ENCODE measurements around the gene HESX1. TPM values are rescaled to one million over a fixed set of nuclear protein-coding genes. Genes with fewer than 3 reads are reported as not detected.

HESX1 gene
- total and polyA plus RNA-seq, 2 of the 8 experiments (the other 6 are each of a cell fraction or from before 2014, with no cell fraction given), result 7.1 to 12.0 TPM

DNA sequence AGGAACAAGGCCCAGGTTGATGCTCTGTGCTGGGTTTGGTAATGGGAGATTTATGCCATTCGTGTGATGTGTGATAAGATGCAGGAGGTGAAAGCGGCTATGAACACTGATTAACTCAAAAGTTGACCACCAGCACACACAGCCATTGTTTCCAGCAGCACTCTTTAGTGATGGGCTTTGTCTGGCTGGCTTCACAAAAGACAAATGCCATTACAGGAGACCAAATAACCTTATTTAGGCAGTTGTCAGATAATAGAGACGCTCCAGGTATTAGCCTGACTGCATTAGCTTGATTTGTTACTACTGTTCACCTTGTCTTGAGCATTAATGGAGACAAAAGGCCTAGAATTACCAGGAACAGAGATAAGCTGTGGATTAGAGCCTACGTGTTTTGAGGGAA, 5.1 kb downstream of the HESX1 start:
- H3K56ac ChIP-seq (replicated peaks; ENCODE audit: insufficient read length, low read depth, low read length), result no peak overlapping the region
- H3K4me1 ChIP-seq (replicated peaks in 1 of 4; ENCODE audit: control insufficient read depth in 3 of 4, insufficient read depth in 4 of 4, low read length in 3 of 4), result peaks cover 0 to 1% (median under 1%) of the 10 kb centered on the region in 4 experiments; a peak in 3 of 7 replicates
- H3K79me2 ChIP-seq (ENCODE audit: control insufficient read depth in 1 of 2, insufficient read depth in 2 of 2, low read length in 2 of 2), result peaks cover 0 to 17% of the 10 kb centered on the region in 2 experiments; a peak in 2 of 4 replicates
- no peak overlapping the region for H4K91ac ChIP-seq (replicated peaks; ENCODE audit: insufficient read length, low read length)
- H3K4ac ChIP-seq (replicated peaks; ENCODE audit: insufficient read length, low read depth, low read length), result peak overlapping the region; percentile 57
- H3K36me3 ChIP-seq (ENCODE audit: control insufficient read depth in 2 of 4, insufficient read depth in 4 of 4, low read length in 3 of 4), result no peaks in the 10 kb centered on the region; a peak in 1 of 8 replicates
- no peak overlapping the region for H3K9ac ChIP-seq (replicated peaks in 1 of 4; ENCODE audit: extremely low read depth in 1 of 4, low read depth in 3 of 4, low read length in 3 of 4)
- FAIRE-seq (no peak), DNase-seq (ENCODE audit: low read depth in 1 of 2, low spot score in 2 of 2) (no peak)
- H2BK5ac ChIP-seq (ENCODE audit: low read depth, low read length), result no peak overlapping the region
- no peak overlapping the region for H3K4me3 ChIP-seq (ENCODE audit: extremely low read depth in 1 of 4, insufficient read depth in 2 of 4, low read depth in 3 of 4, low read length in 4 of 4)
- no peak overlapping the region for H3K23ac ChIP-seq (ENCODE audit: insufficient read length)
- WGBS, 2 experiments (ENCODE audit: extremely low coverage in 1 of 2, insufficient coverage in 1 of 2, insufficient read length in 1 of 2, insufficient replicate concordance in 2 of 2, low coverage in 1 of 2, low lambda C conversion rate in 2 of 2, missing lambda C conversion rate in 1 of 2), result 92% methylated on average over 4 of the region's 4 CpGs; no CpG with 5 or more reads in 1 of the 2 experiments
- no peaks in the 10 kb centered on the region for H3K79me1 ChIP-seq (ENCODE audit: low read depth, low read length)
- no peak overlapping the region for H2BK15ac ChIP-seq (ENCODE audit: low read length)
- peaks cover 1% of the 10 kb centered on the region; the same call in 1 of the 2 replicates for H3K23me2 ChIP-seq (ENCODE audit: low read depth, low read length)
- no peak overlapping the region for H3K14ac ChIP-seq (ENCODE audit: insufficient read length)
- no peak overlapping the region for H2BK20ac ChIP-seq (ENCODE audit: low read length)
- H2AK5ac ChIP-seq (ENCODE audit: low read depth, low read length), result no peak overlapping the region
- H4K5ac ChIP-seq (ENCODE audit: insufficient read length, low read depth, low read length), result no peak overlapping the region
- no peaks in the 10 kb centered on the region for H3K9me3 ChIP-seq (ENCODE audit: insufficient read depth in 2 of 2, low read depth in 1 of 2, low read length in 1 of 2)
- no peak overlapping the region for H2BK120ac ChIP-seq (replicated peaks; ENCODE audit: low read depth, low read length)
- POLR2A ChIA-PET (ENCODE audit: partially characterized antibody), result interaction anchor here (0.9 to 1.5 kb wide), 2 partner anchors 30 to 64 kb away, joined by 3 read pairs; no protein-coding TSS in a partner anchor
- H3K27me3 ChIP-seq (replicated peaks in 1 of 4; ENCODE audit: control insufficient read depth in 3 of 4, extremely low read depth in 1 of 4, insufficient read depth in 3 of 4, low read length in 3 of 4), result no peaks in the 10 kb centered on the region; a peak in 1 of 7 replicates
- no peak overlapping the region for H4K8ac ChIP-seq (ENCODE audit: extremely low read depth, insufficient read depth, low read length)
- H4K20me1 ChIP-seq (replicated peaks in 1 of 2; ENCODE audit: control insufficient read depth in 1 of 2, insufficient read depth in 2 of 2, low read length in 2 of 2), result no peaks in the 10 kb centered on the region
- CTCF ChIA-PET (ENCODE audit: partially characterized antibody), result interaction anchor here (0.9 to 6.5 kb wide), 5 partner anchors 10 to 39 kb away, joined by 3 to 34 read pairs (median 9); no protein-coding TSS in a partner anchor
- no peak overlapping the region for H3K18ac ChIP-seq (ENCODE audit: extremely low read depth, low read length)
- H2AFZ ChIP-seq (ENCODE audit: low read length), result peak overlapping the region; percentile 58; the same call in 1 of the 2 replicates
- H3K27ac ChIP-seq (ENCODE audit: low read depth, low read length), result no peak overlapping the region
- H3K4me2 ChIP-seq (ENCODE audit: insufficient read depth in 1 of 2, low read depth in 2 of 2, low read length in 2 of 2), result no peak overlapping the region
- 0 out of 2 replicates have a peak overlapping the region, but pooled peaks have one; percentile 55 for H2BK12ac ChIP-seq (ENCODE audit: low read depth, low read length)
- no peak for TF ChIP-seq TBP (IDR thresholded peaks at IDR 0.05; ENCODE audit: low read depth, low read length)
- TF ChIP-seq, protein P1, sequence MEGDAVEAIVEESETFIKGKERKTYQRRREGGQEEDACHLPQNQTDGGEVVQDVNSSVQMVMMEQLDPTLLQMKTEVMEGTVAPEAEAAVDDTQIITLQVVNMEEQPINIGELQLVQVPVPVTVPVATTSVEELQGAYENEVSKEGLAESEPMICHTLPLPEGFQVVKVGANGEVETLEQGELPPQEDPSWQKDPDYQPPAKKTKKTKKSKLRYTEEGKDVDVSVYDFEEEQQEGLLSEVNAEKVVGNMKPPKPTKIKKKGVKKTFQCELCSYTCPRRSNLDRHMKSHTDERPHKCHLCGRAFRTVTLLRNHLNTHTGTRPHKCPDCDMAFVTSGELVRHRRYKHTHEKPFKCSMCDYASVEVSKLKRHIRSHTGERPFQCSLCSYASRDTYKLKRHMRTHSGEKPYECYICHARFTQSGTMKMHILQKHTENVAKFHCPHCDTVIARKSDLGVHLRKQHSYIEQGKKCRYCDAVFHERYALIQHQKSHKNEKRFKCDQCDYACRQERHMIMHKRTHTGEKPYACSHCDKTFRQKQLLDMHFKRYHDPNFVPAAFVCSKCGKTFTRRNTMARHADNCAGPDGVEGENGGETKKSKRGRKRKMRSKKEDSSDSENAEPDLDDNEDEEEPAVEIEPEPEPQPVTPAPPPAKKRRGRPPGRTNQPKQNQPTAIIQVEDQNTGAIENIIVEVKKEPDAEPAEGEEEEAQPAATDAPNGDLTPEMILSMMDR (IDR thresholded peaks at IDR 0.05; ENCODE audit: control extremely low read depth in 1 of 3, insufficient read depth in 1 of 3, low read depth in 1 of 3, low read length in 3 of 3), result no peak
- TF ChIP-seq SIN3A (conservative IDR thresholded peaks at IDR 0.05 in 1 of 2, IDR thresholded peaks at IDR 0.05 in 1 of 2; ENCODE audit: low read depth in 1 of 2, low read length in 2 of 2), result no peak
- no peak for TF ChIP-seq CREB1 (IDR thresholded peaks at IDR 0.05)
- TF ChIP-seq MAFK (IDR thresholded peaks at IDR 0.05; ENCODE audit: low read depth, low read length), result no peak
- no peak for TF ChIP-seq EZH2 (IDR thresholded peaks at IDR 0.05; ENCODE audit: low read depth, low read length, severe bottlenecking)
- TF ChIP-seq CBX5 (IDR thresholded peaks at IDR 0.05; ENCODE audit: low read depth, low read length), result no peak
- TF ChIP-seq MAX (IDR thresholded peaks at IDR 0.05), result no peak
- TF ChIP-seq GABPA (IDR thresholded peaks at IDR 0.05; ENCODE audit: borderline replicate concordance, insufficient read depth, low read length), result no peak
- TF ChIP-seq SIX5 (IDR thresholded peaks at IDR 0.05; ENCODE audit: low read depth, low read length), result no peak
- no peak for TF ChIP-seq SP1 (IDR thresholded peaks at IDR 0.05; ENCODE audit: low read depth, low read length)

Data from H1 (cell line).